Small intestine (tissue), 7 donors: ENCODE results near the gene CFAP157. TPM values are rescaled to one million over a fixed set of nuclear protein-coding genes. Genes with fewer than 3 reads are reported as not detected.

Experiments
- DNase-seq, 2 donors: peaks; one replicate each; pipeline versions ENCODE4 v3.0.0 to v3.0.0-alpha.2; 2013
- FAIRE-seq: peaks from 2 replicates; lab custom pipeline; 2012; peaks lifted over from hg19 to GRCh38; lab: Jason Lieb, UNC
- H3K27ac ChIP-seq, 3 donors: one replicate each; pipeline ENCODE4 v1.5.1; 2013; ENCODE audit warnings: low read length in 2 of 3, mild to moderate bottlenecking in 2 of 3, control low read depth in 1 of 3, inconsistent platforms in 1 of 3, low read depth in 1 of 3, moderate library complexity in 1 of 3
- H3K27me3 ChIP-seq, 3 donors: one replicate each; pipeline ENCODE4 v1.6.1; 2013; ENCODE audit warnings: low read length in 3 of 3, inconsistent platforms in 1 of 3; ENCODE audit not compliant: control insufficient read depth in 3 of 3, insufficient read depth in 3 of 3
- H3K36me3 ChIP-seq, 3 donors: one replicate each; pipeline ENCODE4 v1.6.1; 2013; ENCODE audit warnings: low read length in 3 of 3, inconsistent platforms in 1 of 3, low read depth in 1 of 3, mild to moderate bottlenecking in 1 of 3, moderate library complexity in 1 of 3; ENCODE audit not compliant: control insufficient read depth in 3 of 3, insufficient read depth in 2 of 3
- H3K4me1 ChIP-seq, 3 donors: one replicate each; pipeline ENCODE4 v1.6.1; 2013; ENCODE audit warnings: low read length in 2 of 3, inconsistent platforms in 1 of 3, low read depth in 1 of 3, mild to moderate bottlenecking in 1 of 3, moderate library complexity in 1 of 3; ENCODE audit not compliant: control insufficient read depth in 3 of 3, insufficient read depth in 2 of 3
- H3K4me3 ChIP-seq, 3 donors: one replicate each; pipeline ENCODE4 v1.5.1; 2013; ENCODE audit warnings: low read length in 3 of 3, control low read depth in 1 of 3, inconsistent platforms in 1 of 3, low read depth in 1 of 3, mild to moderate bottlenecking in 1 of 3, moderate library complexity in 1 of 3
- H3K9me3 ChIP-seq, 2 donors: one replicate each; pipeline ENCODE4 v1.6.1; 2013; ENCODE audit warnings: low read depth in 1 of 2, low read length in 1 of 2; ENCODE audit not compliant: control insufficient read depth in 2 of 2, insufficient read depth in 1 of 2
- WGBS, 3 donors: extraction: QIAGEN DNeasy Blood & Tissue Kit; methylation state at CpG; one replicate each; pipeline ENCODE4 v1.1.7; 2013; 5-methylcytosine and 5-hydroxymethylcytosine counted together
- polyA plus RNA-seq, 4 donors: library from polyadenylated mRNA; stranded (reverse) in 3 of 4; unstranded in 1 of 4; fragments of 200-250 nt in 3 of 4; fragments of 120-200 nt in 1 of 4; gene quantifications; one replicate each; pipeline versions ENCODE4 v1.2.1 to v1.2.3, GENCODE V29; 2013
- donor health status: healthy with polysubstance abuse.
- donor health status: control.
- donor health status: control.
- donor health status: Bipolar disorder and iron deficiency.
- donor health status: healthy.

Gene CFAP157
- polyA plus RNA-seq, 4 donors = 0.12 to 0.84 TPM; not detected in 2

DNA sequence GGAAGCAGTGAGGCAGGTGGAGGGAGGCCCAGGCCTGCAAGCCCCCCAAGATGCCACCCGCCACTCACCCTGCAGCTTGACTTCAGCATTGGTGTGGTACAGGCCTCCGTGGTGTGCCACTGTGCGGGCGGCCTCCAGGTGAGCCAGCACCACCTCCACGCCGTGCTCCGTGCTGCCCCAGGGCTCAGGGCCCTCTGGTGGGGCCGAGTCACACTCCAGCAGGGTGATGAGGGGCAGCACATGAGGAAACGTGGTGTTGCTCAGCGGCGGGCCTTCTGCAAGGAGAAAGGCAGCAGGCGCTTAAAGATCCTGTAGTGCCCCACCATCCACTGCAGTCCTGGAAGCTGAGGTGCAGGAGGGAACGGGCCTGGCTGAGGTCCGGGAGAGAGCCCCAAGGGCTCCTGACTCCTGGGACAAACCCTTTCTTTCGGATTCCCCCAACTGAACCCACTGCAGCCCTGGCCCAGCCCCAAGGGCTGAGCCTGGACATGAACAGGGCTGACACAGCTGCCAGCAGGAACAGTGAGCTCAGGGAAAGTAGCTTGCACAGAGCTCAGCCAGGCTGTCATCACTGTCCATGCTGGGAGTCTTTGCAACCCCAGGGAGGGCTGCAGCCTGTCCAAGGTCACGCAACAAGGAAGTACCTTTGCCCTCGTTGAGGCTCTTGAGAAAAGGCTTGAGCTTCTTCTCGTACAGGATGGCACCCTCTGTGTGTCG lies 33.0 kb downstream of the CFAP157 start:
- FAIRE-seq (no peak), DNase-seq (no peak)
- peak overlapping the region in 1 of 3 donors; percentile 48 for H3K27ac ChIP-seq
- peaks cover 0 to 41% (median 0%) of the 10 kb centered on the region in 3 donors for H3K27me3 ChIP-seq
- H3K4me3 ChIP-seq = no peak overlapping the region
- H3K36me3 ChIP-seq = peaks cover 0 to 20% (median 0%) of the 10 kb centered on the region in 3 donors
- 76 to 84% (median 82%) methylated on average over 19 of the region's 19 CpGs for WGBS, 3 donors
- H3K9me3 ChIP-seq = no peaks in the 10 kb centered on the region
- H3K4me1 ChIP-seq = peaks cover 0 to 7% (median 0%) of the 10 kb centered on the region in 3 donors

DNA sequence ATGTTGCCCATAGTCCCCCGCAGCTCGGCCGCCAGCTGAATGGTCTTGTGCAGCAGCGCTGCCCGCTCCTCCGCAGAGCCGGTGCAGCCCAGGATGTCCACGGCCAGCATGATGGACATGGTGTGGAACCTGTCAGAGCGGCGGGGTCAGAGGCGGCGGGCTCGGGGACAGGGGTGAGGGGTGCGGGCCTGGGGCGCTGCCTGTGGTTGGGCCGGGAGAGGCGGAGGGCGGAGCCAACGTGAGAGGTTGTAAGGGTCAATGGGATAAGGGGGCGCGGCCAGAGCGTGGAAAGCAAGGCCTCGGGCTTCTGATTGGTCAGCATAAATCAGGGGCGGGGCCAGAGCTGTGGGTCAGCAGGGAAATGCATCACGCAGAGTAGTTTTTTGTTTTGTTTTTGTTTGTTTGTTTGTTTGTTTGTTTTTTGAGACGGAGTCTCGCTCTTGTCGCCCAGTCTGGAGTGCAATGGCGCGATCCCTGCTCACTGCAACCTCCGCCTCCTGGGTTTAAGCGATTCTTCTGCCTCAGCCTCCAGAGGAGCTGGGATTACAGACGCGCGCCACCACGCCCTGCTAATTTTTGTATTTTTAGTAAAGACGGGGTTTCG lies 35.1 kb downstream of the CFAP157 start:
- peaks cover 0 to 20% (median 0%) of the 10 kb centered on the region in 3 donors for H3K36me3 ChIP-seq
- peak; percentile 53 to 65 for DNase-seq
- H3K4me1 ChIP-seq = peaks cover 0 to 4% (median 0%) of the 10 kb centered on the region in 3 donors
- peaks cover 0 to 47% (median 0%) of the 10 kb centered on the region in 3 donors for H3K27me3 ChIP-seq
- no peak for FAIRE-seq
- no peaks in the 10 kb centered on the region for H3K9me3 ChIP-seq
- peak overlapping the region in 1 of 3 donors; percentile 11 for H3K27ac ChIP-seq
- whole genome bisulfite sequencing, 3 donors = 24 to 62% (median 46%) methylated on average over 37 to 38 of the region's 38 CpGs
- H3K4me3 ChIP-seq = no peak overlapping the region

DNA sequence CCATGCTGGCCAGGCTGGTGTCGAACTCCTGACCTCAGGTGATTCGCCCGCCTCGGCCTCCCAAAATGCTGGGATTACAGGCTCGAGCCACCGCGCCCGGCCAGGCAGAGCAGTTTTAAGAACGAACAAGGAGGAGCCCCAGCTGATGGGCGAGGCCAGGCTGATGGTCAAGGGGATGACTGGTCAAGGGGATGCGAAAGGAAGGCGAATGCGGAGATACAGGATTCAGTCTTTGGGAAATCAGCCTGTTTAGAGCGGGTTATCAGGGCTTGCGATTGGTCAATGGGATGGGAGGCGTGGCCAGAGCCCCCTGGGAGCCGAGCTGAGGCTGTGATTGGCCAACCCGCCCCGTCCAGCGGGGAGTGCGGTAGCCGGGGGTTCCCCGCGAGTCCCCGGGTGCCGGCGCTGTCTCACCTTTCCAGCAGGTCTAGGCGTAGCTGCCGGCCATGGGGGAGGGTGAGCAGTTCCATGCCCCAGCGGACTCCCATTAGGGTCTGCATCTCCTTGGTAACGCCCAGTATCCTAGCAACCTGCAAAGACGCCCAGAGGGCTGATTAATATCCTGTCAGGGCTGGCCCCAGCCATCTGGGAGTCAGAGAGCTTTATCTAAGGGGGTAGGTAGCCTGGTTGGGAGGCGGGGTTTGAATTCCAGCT lies 35.8 kb downstream of the CFAP157 start:
- H3K27ac ChIP-seq = peak overlapping the region in 1 of 3 donors; percentile 11
- peaks cover 0 to 47% (median 0%) of the 10 kb centered on the region in 3 donors for H3K27me3 ChIP-seq
- H3K36me3 ChIP-seq = peaks cover 0 to 20% (median 0%) of the 10 kb centered on the region in 3 donors
- FAIRE-seq (no peak), DNase-seq (peak; percentile 22 to 48)
- peaks cover 0 to 4% (median 0%) of the 10 kb centered on the region in 3 donors for H3K4me1 ChIP-seq
- H3K9me3 ChIP-seq = no peaks in the 10 kb centered on the region
- 22 to 55% (median 36%) methylated on average over 28 to 33 of the region's 33 CpGs for WGBS, 3 donors
- no peak overlapping the region for H3K4me3 ChIP-seq

DNA sequence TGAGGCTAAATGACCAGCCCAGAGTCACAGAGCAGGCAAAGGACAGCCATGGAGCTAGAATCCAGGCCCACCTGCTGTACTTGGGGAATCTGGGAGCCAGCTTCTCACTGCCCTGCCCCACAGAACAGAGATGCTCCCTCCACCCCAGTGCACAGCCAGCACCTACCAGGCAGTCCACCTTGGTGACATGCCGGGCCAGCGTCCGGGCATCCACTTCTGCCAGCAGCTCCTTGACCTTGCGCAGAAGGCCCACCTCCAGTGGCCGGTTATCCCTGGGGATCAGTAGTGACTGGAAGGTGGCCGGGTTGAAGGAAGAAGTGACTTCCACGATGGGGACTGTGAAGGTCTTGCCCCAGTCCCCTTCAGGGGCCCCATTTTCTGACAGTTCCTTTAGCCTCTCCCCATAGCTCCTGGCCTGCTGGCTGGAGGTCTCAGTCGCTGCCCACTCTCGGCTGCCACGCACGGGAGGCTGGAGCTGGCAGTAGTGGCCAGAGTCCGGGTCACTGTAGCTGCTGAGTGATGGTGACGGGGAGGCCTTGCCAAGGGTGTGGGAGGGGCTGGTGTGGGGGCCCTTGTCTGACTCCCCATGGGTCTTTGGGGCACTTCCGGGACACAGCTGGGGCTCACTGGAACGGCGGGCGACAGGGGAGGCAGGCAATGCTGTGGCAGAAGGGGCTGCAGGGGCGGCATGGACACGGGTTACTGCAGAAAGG lies 37.8 kb downstream of the CFAP157 start:
- no peak for DNase-seq
- peaks cover 0 to 4% (median 0%) of the 10 kb centered on the region in 3 donors for H3K4me1 ChIP-seq
- H3K27ac ChIP-seq = no peak overlapping the region
- H3K9me3 ChIP-seq = no peaks in the 10 kb centered on the region
- peaks cover 0 to 18% (median 0%) of the 10 kb centered on the region in 3 donors for H3K36me3 ChIP-seq
- no peak for FAIRE-seq
- H3K27me3 ChIP-seq = peaks cover 0 to 49% (median 0%) of the 10 kb centered on the region in 3 donors
- 87 to 92% (median 88%) methylated on average over 19 of the region's 19 CpGs for WGBS, 3 donors
- no peak overlapping the region for H3K4me3 ChIP-seq

DNA sequence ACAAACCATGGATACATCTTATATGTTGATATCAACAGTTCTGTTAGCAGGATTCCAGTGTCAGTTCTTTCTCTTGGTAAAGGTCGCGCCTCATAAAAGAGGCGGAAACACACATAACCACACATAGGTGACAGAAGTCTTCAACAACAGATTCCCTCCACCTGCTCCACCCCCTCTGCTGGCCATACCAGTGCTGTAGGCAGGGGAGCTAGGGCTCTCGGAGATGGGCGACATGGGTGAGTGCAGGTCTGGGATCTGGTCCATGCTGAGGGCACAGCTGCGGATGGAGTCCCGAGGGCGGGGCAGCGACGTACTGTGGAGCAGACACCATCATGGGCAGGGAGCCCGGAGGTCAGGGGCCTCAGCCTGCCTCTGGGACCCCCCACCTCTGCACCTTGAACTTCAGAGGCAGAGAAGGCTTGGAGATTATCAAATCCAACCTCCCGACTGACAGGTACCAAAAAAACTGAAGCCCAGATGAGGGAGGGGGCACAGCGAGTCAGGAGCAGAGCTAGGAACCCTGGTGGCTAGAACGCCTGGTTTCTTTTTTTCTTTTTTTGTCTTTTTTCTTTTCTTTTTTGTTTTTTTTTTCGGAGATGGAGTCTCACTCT lies 40.3 kb downstream of the CFAP157 start:
- FAIRE-seq (no peak), DNase-seq (no peak)
- Histone ChIP-seq H3K4me1 (peaks cover 0 to 4% (median 0%) of the 10 kb centered on the region in 3 donors), H3K4me3 (no peak overlapping the region), H3K27ac (no peak overlapping the region), H3K9me3 (no peaks in the 10 kb centered on the region), H3K27me3 (peaks cover 0 to 43% (median 0%) of the 10 kb centered on the region in 3 donors), H3K36me3 (peaks cover 0 to 14% (median 0%) of the 10 kb centered on the region in 3 donors)
- 52 to 68% (median 63%) methylated on average over 15 of the region's 15 CpGs for WGBS, 3 donors

DNA sequence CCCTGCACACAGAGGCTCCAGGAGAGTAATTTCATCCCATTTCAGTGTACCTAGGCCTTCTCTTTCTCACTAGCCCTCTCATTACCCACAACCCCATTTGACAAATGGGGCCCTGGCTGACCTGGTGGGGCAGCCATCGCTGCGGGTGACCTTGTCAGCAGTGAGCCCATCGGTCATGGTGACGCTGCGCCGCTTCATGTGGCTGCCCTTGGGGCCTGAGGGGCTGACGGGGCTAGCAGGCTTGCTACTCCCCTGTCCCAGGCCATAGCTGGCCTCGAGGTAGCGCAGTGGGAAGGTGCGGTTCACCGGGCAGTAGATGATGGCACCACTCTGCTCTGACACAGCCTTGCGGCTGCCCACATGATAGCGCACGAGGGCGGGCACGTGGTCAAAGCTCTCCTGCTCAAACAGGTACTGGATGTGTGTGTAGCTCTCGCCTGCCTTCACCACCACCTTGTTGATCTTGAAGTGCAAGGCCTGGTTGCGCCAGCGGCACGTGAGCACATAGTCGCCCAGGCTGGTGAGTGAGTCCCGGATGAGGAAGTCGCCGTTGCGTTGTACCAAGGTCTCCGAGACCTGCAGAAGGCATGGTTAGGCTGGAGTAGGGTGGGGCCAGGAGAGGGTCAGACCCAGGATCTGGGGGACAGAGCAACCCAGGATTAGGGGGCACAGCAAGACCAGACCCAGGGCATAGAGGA lies 42.5 kb downstream of the CFAP157 start:
- FAIRE-seq = no peak
- peaks cover 0 to 46% (median 4%) of the 10 kb centered on the region in 3 donors for H3K27me3 ChIP-seq
- H3K36me3 ChIP-seq = peaks cover 0 to 12% (median 0%) of the 10 kb centered on the region in 3 donors

DNA sequence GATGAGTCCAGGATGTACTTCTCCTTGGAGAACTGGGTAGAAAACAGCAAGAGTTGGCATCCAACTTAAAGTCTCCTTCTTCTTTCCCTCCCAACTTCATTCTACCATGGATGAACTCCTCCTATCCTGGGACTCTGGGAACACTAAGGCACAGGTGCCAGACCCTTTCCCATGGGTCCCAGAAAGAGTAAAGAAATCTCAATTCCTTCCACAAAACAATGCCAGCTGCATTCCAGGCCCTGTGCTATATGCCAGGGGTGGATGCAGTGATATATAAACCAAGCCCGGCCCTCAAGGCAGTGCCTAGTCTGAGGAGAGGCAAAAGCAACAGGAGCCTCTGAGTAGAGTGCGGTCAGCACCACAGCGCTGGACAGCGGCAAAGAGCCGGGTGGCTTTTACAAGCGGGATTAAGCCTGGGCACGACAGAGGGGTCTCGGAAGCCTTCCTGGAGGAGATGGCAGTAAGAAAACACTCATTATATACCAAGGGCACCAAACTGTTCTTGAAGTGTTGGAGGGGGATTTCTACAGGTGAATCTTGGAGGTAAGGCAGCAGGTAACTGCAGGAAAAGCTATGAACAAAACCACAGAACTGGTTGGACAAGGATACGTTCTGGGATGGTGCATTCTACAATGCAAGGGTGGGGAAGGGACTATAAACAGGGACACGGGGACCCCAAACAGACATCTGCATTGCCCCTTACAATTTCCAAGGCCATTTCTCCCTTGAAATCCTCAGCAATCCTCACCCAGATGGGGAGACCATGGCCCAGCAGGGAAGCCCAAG lies 44.7 kb downstream of the CFAP157 start:
- FAIRE-seq = no peak
- H3K27me3 ChIP-seq = peaks cover 0 to 50% (median 8%) of the 10 kb centered on the region in 3 donors
- H3K4me3 ChIP-seq = no peak overlapping the region
- WGBS, 3 donors = 14 to 39% (median 33%) methylated on average over 10 of the region's 10 CpGs
- no peaks in the 10 kb centered on the region for H3K4me1 ChIP-seq
- peak in 1 of 2 donors; percentile 55 for DNase-seq
- no peak overlapping the region for H3K27ac ChIP-seq
- H3K36me3 ChIP-seq = peaks cover 0 to 7% (median 0%) of the 10 kb centered on the region in 3 donors
- H3K9me3 ChIP-seq = no peaks in the 10 kb centered on the region

More for the DNA sequence above, 42.5 kb downstream of the CFAP157 start:
- DNase-seq = no peak
- Histone ChIP-seq H3K4me1 (no peaks in the 10 kb centered on the region), H3K9me3 (no peaks in the 10 kb centered on the region), H3K4me3 (no peak overlapping the region), H3K27ac (no peak overlapping the region)
- 89 to 94% (median 92%) methylated on average over 26 of the region's 26 CpGs for WGBS, 3 donors
